Activated naive CD8-positive, alpha-beta T cell treated with anti-CD3 and anti-CD28 coated beads for 36 hours (primary cell): ENCODE results near the gene RABGEF1. TPM values are rescaled to one million over a fixed set of nuclear protein-coding genes. Genes with fewer than 3 reads are reported as not detected.

ENCODE experiments used
- total RNA-seq, 2 experiments: library from RNA; stranded (reverse); gene quantifications; one replicate each; pipeline ENCODE4 v1.2.3, GENCODE V29; 2021

Gene RABGEF1
- total RNA-seq, 2 experiments from 2014 or later, result 18.9 to 20.3 TPM

Other genes with a start within 250 kb of the RABGEF1 start
- gene KCTD7, start 111.9 kb upstream of the RABGEF1 start, total RNA-seq, result 1 to 10 TPM; 3.5 to 4.3 TPM
- 10 to 100 TPM; 80.3 to 82.6 TPM for gene TMEM248, start 180.5 kb downstream of the RABGEF1 start, total RNA-seq